Tibial artery (tissue), 4 donors: ENCODE results near the gene LRRC8E.

ENCODE experiments used
- DNase-seq, 2 donors: peaks; one replicate each; pipeline ENCODE4 v3.0.0-alpha.2; 2019
- H3K27ac ChIP-seq, 2 donors: fragments of 200-600 bp; sonication (generic) in 1 of 2; 1 replicate in 1 of 2; 2 replicates in 1 of 2; pipeline ENCODE4 v1.5.1; 2018 to 2019; ENCODE audit warnings: mild to moderate bottlenecking in 1 of 2
- H3K27me3 ChIP-seq, 2 donors: fragments of 200-600 bp; sonication (generic) in 1 of 2; one replicate each; pipeline versions ENCODE4 v1.5.1 to v1.6.0; 2016 to 2019
- H3K36me3 ChIP-seq, 3 donors: fragments of 200-600 bp; sonication (generic) in 2 of 3; one replicate each; pipeline ENCODE4 v1.5.1; 2016 to 2019; ENCODE audit warnings: mild to moderate bottlenecking in 2 of 3
- H3K4me1 ChIP-seq, 4 donors: fragments of 200-600 bp; sonication (generic) in 2 of 4; 1 replicate in 3 of 4; 2 replicates in 1 of 4; pipeline ENCODE4 v1.5.1; 2016 to 2019
- H3K4me3 ChIP-seq, 2 donors: fragments of 200-600 bp; sonication (generic) in 1 of 2; 1 replicate in 1 of 2; 2 replicates in 1 of 2; pipeline ENCODE4 v1.5.1; 2018 to 2019; ENCODE audit warnings: mild to moderate bottlenecking in 2 of 2
- H3K9me3 ChIP-seq, 3 donors: fragments of 200-600 bp; sonication (generic) in 1 of 3; one replicate each; pipeline ENCODE4 v1.5.1; 2016 to 2019
- intact Hi-C: fragments of 100-400 bp; cut with DNase I; formaldehyde crosslinking; loops from one replicate; pipeline ENCODE4 v1.15.0; 2023; ENCODE audit warnings: low total_unique reads
- TF ChIP-seq, protein P1 (sequence below), 2 experiments: fragments of 200-600 bp in 1 of 2; fragments of 450-650 bp in 1 of 2; IDR thresholded peaks; one replicate each; pipeline ENCODE4 v1.5.1; 2017 to 2019; ENCODE audit warnings: antibody characterized with exemption in 2 of 2, mild to moderate bottlenecking in 1 of 2, moderate library complexity in 1 of 2

Gene LRRC8E

DNA sequence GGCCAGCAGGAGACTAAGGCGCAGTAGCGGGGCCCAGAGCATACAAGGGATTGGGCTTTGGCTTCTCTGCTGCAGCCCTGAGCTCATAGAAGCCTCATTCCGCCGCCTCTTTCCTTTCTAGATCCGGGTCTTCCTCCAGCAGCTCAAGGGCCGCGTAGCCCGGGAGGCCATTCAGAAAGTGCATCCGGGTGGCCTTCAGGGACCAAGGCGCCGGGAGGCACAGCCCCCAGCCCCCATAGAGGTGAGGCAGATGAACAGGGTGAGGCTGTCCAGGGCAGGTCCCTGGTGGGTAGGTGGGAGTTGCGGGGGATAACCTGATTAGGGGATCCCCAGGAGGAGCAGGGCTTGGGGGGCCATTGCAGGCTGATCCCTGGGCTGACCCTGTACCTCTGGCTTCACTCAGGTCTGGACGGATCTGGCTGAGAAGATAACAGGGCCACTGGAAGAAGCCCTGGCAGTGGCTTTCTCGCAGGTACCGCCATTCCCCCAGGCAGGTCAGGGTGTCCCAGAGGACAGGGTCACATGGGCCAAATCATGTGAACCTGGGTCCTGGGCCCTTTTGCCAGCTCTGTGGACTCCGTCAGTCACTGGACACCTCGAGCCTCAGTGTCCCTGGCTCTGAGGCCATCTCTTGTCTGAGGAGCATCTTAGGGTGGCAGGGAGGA lies 33.1 kb downstream of the LRRC8E start:
- no peak for DNase-seq
- peaks cover 4 to 91% (median 79%) of the 10 kb centered on the region in 4 donors for H3K4me1 ChIP-seq
- TF ChIP-seq, protein P1, sequence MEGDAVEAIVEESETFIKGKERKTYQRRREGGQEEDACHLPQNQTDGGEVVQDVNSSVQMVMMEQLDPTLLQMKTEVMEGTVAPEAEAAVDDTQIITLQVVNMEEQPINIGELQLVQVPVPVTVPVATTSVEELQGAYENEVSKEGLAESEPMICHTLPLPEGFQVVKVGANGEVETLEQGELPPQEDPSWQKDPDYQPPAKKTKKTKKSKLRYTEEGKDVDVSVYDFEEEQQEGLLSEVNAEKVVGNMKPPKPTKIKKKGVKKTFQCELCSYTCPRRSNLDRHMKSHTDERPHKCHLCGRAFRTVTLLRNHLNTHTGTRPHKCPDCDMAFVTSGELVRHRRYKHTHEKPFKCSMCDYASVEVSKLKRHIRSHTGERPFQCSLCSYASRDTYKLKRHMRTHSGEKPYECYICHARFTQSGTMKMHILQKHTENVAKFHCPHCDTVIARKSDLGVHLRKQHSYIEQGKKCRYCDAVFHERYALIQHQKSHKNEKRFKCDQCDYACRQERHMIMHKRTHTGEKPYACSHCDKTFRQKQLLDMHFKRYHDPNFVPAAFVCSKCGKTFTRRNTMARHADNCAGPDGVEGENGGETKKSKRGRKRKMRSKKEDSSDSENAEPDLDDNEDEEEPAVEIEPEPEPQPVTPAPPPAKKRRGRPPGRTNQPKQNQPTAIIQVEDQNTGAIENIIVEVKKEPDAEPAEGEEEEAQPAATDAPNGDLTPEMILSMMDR (IDR thresholded peaks at IDR 0.05): no peak
- H3K36me3 ChIP-seq: peaks cover 9 to 20% (median 14%) of the 10 kb centered on the region in 3 donors
- intact Hi-C loops: no loop called here
- H3K27ac ChIP-seq: peak overlapping the region; percentile 85 to 88
- H3K27me3 ChIP-seq: peaks cover 0 to 33% of the 10 kb centered on the region in 2 donors
- H3K9me3 ChIP-seq: no peaks in the 10 kb centered on the region
- peak overlapping the region; percentile 72 to 85 for H3K4me3 ChIP-seq

DNA sequence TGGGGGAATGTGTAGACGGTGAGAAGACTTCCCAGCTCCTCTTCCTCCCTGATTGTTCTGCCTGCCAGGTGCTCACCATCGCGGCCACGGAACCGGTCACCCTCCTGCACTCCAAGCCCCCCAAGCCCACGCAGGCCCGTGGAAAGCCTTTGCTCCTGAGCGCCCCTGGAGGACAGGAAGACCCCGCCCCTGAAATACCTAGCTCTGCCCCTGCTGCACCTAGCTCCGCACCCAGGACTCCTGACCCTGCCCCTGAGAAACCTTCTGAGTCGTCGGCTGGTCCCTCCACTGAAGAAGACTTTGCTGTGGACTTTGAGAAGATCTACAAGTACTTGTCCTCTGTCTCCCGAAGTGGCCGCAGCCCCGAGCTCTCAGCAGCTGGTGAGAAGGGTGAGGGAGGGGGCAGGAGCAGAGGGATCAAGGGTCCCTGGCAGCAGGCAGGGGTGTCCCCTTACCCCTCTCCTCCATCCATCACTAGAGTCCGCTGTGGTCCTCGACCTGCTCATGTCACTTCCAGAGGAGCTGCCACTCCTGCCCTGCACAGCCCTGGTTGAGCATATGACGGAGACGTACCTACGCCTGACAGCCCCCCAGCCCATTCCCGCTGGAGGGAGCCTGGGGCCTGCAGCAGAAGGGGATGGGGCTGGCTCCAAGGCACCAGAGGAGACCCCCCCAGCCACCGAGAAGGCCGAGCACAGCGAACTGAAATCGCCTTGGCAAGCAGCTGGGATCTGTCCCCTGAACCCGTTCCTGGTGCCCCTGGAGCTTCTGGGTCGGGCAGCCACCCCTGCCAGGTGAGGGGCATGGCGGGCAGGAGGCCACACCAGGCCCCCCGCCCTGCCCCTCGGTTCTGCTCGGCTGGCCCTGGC lies 33.9 kb downstream of the LRRC8E start:
- peaks cover 4 to 91% (median 79%) of the 10 kb centered on the region in 4 donors for H3K4me1 ChIP-seq
- peak overlapping the region; percentile 85 to 88 for H3K27ac ChIP-seq
- TF ChIP-seq, protein P1 (IDR thresholded peaks at IDR 0.05): no peak
- peaks cover 0 to 25% of the 10 kb centered on the region in 2 donors for H3K27me3 ChIP-seq
- H3K4me3 ChIP-seq: peak overlapping the region; percentile 72 to 85
- DNase-seq: no peak
- no peaks in the 10 kb centered on the region for H3K9me3 ChIP-seq
- intact Hi-C loops: no loop called here
- peaks cover 9 to 20% (median 14%) of the 10 kb centered on the region in 3 donors for H3K36me3 ChIP-seq

DNA sequence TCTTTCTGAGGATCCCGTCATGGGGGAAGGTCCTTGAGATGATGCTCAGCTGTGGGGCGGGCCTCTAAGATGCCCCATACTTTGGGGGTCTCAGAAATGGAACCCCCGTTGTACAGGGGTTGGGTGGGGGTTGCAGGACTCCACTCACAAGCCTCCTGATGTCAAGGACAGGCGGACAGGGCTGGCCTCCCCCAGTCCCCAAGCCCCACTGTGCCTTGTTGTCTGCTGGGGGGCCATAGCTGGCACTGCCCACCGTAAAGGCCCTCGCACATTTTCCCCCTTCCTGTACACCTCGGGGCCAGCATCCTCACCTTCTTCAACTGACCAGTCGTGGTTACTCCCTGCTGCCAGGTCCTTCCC lies 34.5 kb downstream of the LRRC8E start:
- DNase-seq: no peak
- intact Hi-C loops: no loop called here
- Histone ChIP-seq H3K36me3 (peaks cover 9 to 20% (median 14%) of the 10 kb centered on the region in 3 donors), H3K4me3 (no peak overlapping the region), H3K9me3 (no peaks in the 10 kb centered on the region), H3K27ac (peak overlapping the region in 1 of 2 donors; percentile 85), H3K4me1 (peaks cover 4 to 91% (median 79%) of the 10 kb centered on the region in 4 donors), H3K27me3 (peaks cover 0 to 19% of the 10 kb centered on the region in 2 donors)
- TF ChIP-seq, protein P1 (IDR thresholded peaks at IDR 0.05): no peak

DNA sequence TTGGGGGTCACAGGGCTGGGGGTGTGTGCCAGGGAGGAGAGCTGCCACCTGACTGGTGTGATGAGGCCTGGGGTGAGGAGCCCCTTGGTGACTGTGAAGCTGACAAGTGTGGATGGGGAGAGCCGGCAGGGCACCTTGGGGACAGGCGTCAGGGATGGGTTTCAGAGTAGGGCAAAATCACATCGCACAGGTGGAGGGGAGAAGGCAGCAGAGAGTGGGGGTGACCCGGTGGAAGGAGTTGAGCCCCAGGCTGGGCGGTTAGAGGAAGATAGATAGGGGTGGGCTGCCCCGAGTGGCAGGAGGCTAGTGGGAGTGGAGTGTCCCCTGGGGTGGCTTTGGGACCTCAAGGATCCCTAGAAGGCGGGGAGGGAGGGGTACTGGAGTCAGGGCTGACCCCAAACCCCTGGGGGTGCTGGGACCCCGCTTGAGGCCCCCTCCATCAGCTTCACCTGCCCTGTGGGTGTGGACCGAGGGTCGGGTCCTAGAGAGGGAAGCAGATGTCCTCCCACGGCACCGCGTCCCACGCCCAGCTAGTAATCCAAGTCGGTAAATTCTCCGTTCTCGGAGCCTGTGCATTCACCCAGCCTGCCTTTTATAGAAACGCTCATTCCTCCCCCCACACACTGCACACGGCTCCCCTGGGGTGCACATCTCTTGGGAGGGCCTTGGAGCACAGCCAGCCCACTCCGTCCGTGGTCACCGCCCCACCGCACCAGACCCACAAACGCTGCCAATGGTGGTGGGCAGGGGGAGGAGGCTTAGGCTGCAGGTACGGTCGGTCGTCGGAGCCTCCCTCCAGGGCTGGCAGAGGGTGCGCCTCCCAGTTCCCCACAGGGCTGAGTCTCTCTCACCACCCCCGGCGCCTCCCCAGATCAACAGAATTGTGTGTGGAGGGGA lies 35.2 kb downstream of the LRRC8E start:
- DNase-seq: no peak
- Histone ChIP-seq H3K4me1 (peaks cover 4 to 92% (median 83%) of the 10 kb centered on the region in 4 donors), H3K36me3 (peaks cover 9 to 20% (median 14%) of the 10 kb centered on the region in 3 donors), H3K27ac (peak overlapping the region; percentile 46 to 85), H3K4me3 (peak overlapping the region in 1 of 2 donors; percentile 3), H3K27me3 (peaks cover 0 to 11% of the 10 kb centered on the region in 2 donors), H3K9me3 (no peaks in the 10 kb centered on the region)
- intact Hi-C loops: no loop called here
- TF ChIP-seq, protein P1 (IDR thresholded peaks at IDR 0.05): no peak

DNA sequence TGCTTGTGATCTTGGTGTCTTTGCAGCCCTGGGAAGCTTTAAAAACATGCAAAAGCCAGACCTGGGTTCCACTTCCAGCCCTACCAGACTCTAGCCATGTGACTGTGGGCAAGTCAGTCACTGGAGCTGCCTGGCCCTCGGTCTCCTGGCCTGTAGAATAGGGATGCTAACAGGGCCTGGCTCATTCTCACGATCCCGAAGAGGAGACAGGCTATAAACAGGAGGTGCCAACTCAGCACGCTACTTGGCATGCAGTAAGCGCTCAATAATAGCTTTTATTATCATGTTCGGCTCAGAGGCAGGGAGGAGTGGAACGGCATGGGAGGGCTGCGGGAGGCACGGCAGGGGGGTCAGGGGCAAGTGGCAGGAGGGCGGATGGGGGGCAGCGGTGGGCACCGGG lies 35.9 kb downstream of the LRRC8E start:
- Histone ChIP-seq H3K27me3 (peaks cover 0 to 4% of the 10 kb centered on the region in 2 donors), H3K27ac (peak overlapping the region; percentile 46 to 85), H3K4me3 (peak overlapping the region in 1 of 2 donors; percentile 49), H3K36me3 (peaks cover 9 to 20% (median 14%) of the 10 kb centered on the region in 3 donors), H3K4me1 (peaks cover 4 to 92% (median 82%) of the 10 kb centered on the region in 4 donors), H3K9me3 (no peaks in the 10 kb centered on the region)
- intact Hi-C loops: no loop called here
- TF ChIP-seq, protein P1 (IDR thresholded peaks at IDR 0.05): no peak
- DNase-seq: no peak
